ENCODE results near the gene TRIP10. TPM values are rescaled to one million over a fixed set of nuclear protein-coding genes. Genes with fewer than 3 reads are reported as not detected.

TRIP10 gene
- polyA plus RNA-seq, 1 donor (not counting 4 experiments of a cell fraction or from before 2014, with no cell fraction given): 34.8 TPM

- no peak overlapping the region for H3K4me3 ChIP-seq (ENCODE audit: control insufficient read depth in 2 of 3, extremely low read depth in 1 of 3, insufficient read depth in 2 of 3, low read depth in 1 of 3, low read length in 3 of 3)
- no peak for TF ChIP-seq CTCF (optimal IDR thresholded peaks at IDR 0.05 in 1 of 3, IDR thresholded peaks at IDR 0.05 in 1 of 3, conservative IDR thresholded peaks at IDR 0.05 in 1 of 3; ENCODE audit: extremely low read depth in 1 of 3, insufficient read depth in 2 of 3, low read length in 3 of 3)
- TF ChIP-seq EZH2 (IDR thresholded peaks at IDR 0.05; ENCODE audit: low read length): no peak
- no peaks in the 10 kb centered on the region for H4K20me1 ChIP-seq (ENCODE audit: control insufficient read depth, extremely low read depth, insufficient read depth, low read length)
- H3K9me1 ChIP-seq (ENCODE audit: control insufficient read depth, extremely low read depth, insufficient read depth, low read length): no peaks in the 10 kb centered on the region
- H3K27me3 ChIP-seq (ENCODE audit: control insufficient read depth, extremely low read depth, insufficient read depth, low read length): peaks cover 3% of the 10 kb centered on the region
- H3K4me1 ChIP-seq (ENCODE audit: control insufficient read depth, extremely low read depth, insufficient read depth, low read length): peaks cover 11% of the 10 kb centered on the region
- no peak for FAIRE-seq
- no peak overlapping the region for H3K27ac ChIP-seq (ENCODE audit: control insufficient read depth, insufficient read depth, low read length)
- H3K36me3 ChIP-seq (ENCODE audit: control insufficient read depth in 2 of 2, extremely low read depth in 1 of 2, insufficient read depth in 2 of 2, low read length in 2 of 2): no peaks in the 10 kb centered on the region
- DNase-seq (ENCODE audit: low read depth, low spot score): no peak
- no peaks in the 10 kb centered on the region for H3K9me3 ChIP-seq (ENCODE audit: control insufficient read depth, low read depth, low read length)
- no peak overlapping the region for H3K4me2 ChIP-seq (ENCODE audit: control insufficient read depth, extremely low read depth, insufficient read depth, low read depth, low read length)
- H3K9ac ChIP-seq (ENCODE audit: control insufficient read depth, extremely low read depth, insufficient read depth, low read length): no peak overlapping the region
- H2AFZ ChIP-seq (ENCODE audit: control insufficient read depth, low read length): no peak overlapping the region
- dilution Hi-C loops (cut with MboI; ENCODE audit: extremely low pct_ligation_motif_present, low sequenced_read_pairs): no loop called here
- no peaks in the 10 kb centered on the region for H3K79me2 ChIP-seq (ENCODE audit: control insufficient read depth, insufficient read depth, low read length)
These were observed 22.9 kb upstream of the TRIP10 start for GRCh38 chr19:6716610-6716970.

- Histone ChIP-seq H3K4me2 (ENCODE audit: control insufficient read depth, extremely low read depth, insufficient read depth, low read depth, low read length) (no peak overlapping the region), H3K27ac (ENCODE audit: control insufficient read depth, insufficient read depth, low read length) (no peak overlapping the region), H2AFZ (ENCODE audit: control insufficient read depth, low read length) (no peak overlapping the region), H3K27me3 (ENCODE audit: control insufficient read depth, extremely low read depth, insufficient read depth, low read length) (no peaks in the 10 kb centered on the region), H3K4me1 (ENCODE audit: control insufficient read depth, extremely low read depth, insufficient read depth, low read length) (peaks cover 11% of the 10 kb centered on the region), H4K20me1 (ENCODE audit: control insufficient read depth, extremely low read depth, insufficient read depth, low read length) (no peaks in the 10 kb centered on the region), H3K4me3 (ENCODE audit: control insufficient read depth in 2 of 3, extremely low read depth in 1 of 3, insufficient read depth in 2 of 3, low read depth in 1 of 3, low read length in 3 of 3) (no peak overlapping the region), H3K9me3 (ENCODE audit: control insufficient read depth, low read depth, low read length) (no peaks in the 10 kb centered on the region), H3K9me1 (ENCODE audit: control insufficient read depth, extremely low read depth, insufficient read depth, low read length) (no peaks in the 10 kb centered on the region), H3K9ac (ENCODE audit: control insufficient read depth, extremely low read depth, insufficient read depth, low read length) (no peak overlapping the region), H3K79me2 (ENCODE audit: control insufficient read depth, insufficient read depth, low read length) (no peaks in the 10 kb centered on the region), H3K36me3 (ENCODE audit: control insufficient read depth in 2 of 2, extremely low read depth in 1 of 2, insufficient read depth in 2 of 2, low read length in 2 of 2) (no peaks in the 10 kb centered on the region)
- no peak for FAIRE-seq
- dilution Hi-C loops (cut with MboI; ENCODE audit: extremely low pct_ligation_motif_present, low sequenced_read_pairs): no loop called here
- TF ChIP-seq EZH2 (IDR thresholded peaks at IDR 0.05; ENCODE audit: low read length) (no peak), CTCF (optimal IDR thresholded peaks at IDR 0.05 in 1 of 3, IDR thresholded peaks at IDR 0.05 in 1 of 3, conservative IDR thresholded peaks at IDR 0.05 in 1 of 3; ENCODE audit: extremely low read depth in 1 of 3, insufficient read depth in 2 of 3, low read length in 3 of 3) (peak in 2 of 3 experiments; percentile 20 to 29)
- no peak for DNase-seq (ENCODE audit: low read depth, low spot score)
These were observed 22.4 kb upstream of the TRIP10 start for GRCh38 chr19:6717036-6717435.
